Adrenal gland (tissue), 12 donors: ENCODE results near the gene SRGAP1. TPM values are rescaled to one million over a fixed set of nuclear protein-coding genes. Genes with fewer than 3 reads are reported as not detected.

Experiments
- DNase-seq, 7 donors: peaks; one replicate each; pipeline ENCODE4 v3.0.0-alpha.2; 2019 to 2020
- H3K27ac ChIP-seq, 5 donors: fragments of 200-600 bp; sonication (generic) in 4 of 5; 1 replicate in 3 of 5; 2 replicates in 2 of 5; pipeline versions ENCODE4 v1.5.1 to v1.8.0; 2016 to 2020; ENCODE audit warnings: mild to moderate bottlenecking in 1 of 5
- H3K27me3 ChIP-seq: fragments of 200-600 bp; 2 replicates; pipeline ENCODE4 v1.8.0; 2021
- H3K36me3 ChIP-seq, 2 donors: fragments of 200-600 bp; replicated peaks in 1 of 2; 1 replicate in 1 of 2; 2 replicates in 1 of 2; pipeline versions ENCODE4 v1.5.1 to v1.8.0; 2018 to 2022
- H3K4me1 ChIP-seq, 2 donors: fragments of 200-600 bp; replicated peaks in 1 of 2; 1 replicate in 1 of 2; 2 replicates in 1 of 2; pipeline versions ENCODE4 v1.5.1 to v1.8.0; 2018 to 2021
- H3K4me3 ChIP-seq, 4 donors: fragments of 200-600 bp; sonication (generic) in 3 of 4; one replicate each; pipeline ENCODE4 v1.5.1; 2016 to 2018
- H3K9me3 ChIP-seq, 3 donors: fragments of 200-600 bp; sonication (generic) in 1 of 3; replicated peaks in 1 of 3; 1 replicate in 2 of 3; 2 replicates in 1 of 3; pipeline versions ENCODE4 v1.5.1 to v1.8.0; 2016 to 2021
- POLR2A ChIP-seq, 2 donors: fragments of 450-650 bp; IDR thresholded peaks; one replicate each; pipeline ENCODE4 v1.6.1; 2017; ENCODE audit warnings: antibody characterized with exemption in 2 of 2, mild to moderate bottlenecking in 2 of 2, moderate library complexity in 1 of 2
- WGBS, 4 donors: extraction: QIAGEN DNeasy Blood & Tissue Kit in 2 of 4; methylation state at CpG; one replicate each; pipeline versions ENCODE4 v1.1.5 to v1.1.7; 2013 to 2017; 5-methylcytosine and 5-hydroxymethylcytosine counted together
- intact Hi-C, 2 donors: fragments of 100-400 bp; cut with DNase I; formaldehyde crosslinking; loops; one replicate each; pipeline versions ENCODE4 v1.14.1 to v1.15.0; 2022 to 2023
- polyA plus RNA-seq, 3 donors: library from polyadenylated mRNA; stranded (reverse); fragments of 200-250 nt in 2 of 3; fragments of 350-450 nt in 1 of 3; fragmentation: Illumina TruSeq in 1 of 3; extraction: RNeasy Lipid Tissue Mini Kit (QIAGEN cat#74804) in 1 of 3; gene quantifications; one replicate each; pipeline ENCODE4 v1.2.3, GENCODE V29; 2013 to 2014
- total RNA-seq, 9 donors: library from RNA; depleted of rRNA in 4 of 9; stranded (reverse); fragments of >200 nt in 4 of 9; fragments of 120-200 nt in 1 of 9; fragmentation: NEBNext Ultra II Directional in 1 of 9; extraction: Animal tissue kit (Norgen Biotek cat#: 25700) in 1 of 9; gene quantifications; one replicate each; pipeline versions ENCODE4 v1.1.0 to v1.2.4, GENCODE V29; 2013 to 2023
- TF ChIP-seq, protein P1 (sequence below), 6 experiments: fragments of 450-650 bp in 4 of 6; fragments of 200-600 bp in 2 of 6; sonication (generic) in 1 of 6; IDR thresholded peaks; 1 replicate in 5 of 6; 2 replicates in 1 of 6; pipeline versions ENCODE4 v1.5.1 to v1.8.0; 2016 to 2021; ENCODE audit warnings: antibody characterized with exemption in 6 of 6, mild to moderate bottlenecking in 2 of 6, moderate library complexity in 1 of 6
- donor health status: healthy with polysubstance abuse.
- donor health status: Bipolar disorder and iron deficiency.
- donor health status: DM: yes; HTN: yes; CAD: no.
- donor health status: DM: no; HTN: no; CAD: no.
- donor health status: DM: no; HTN: no; CAD: no.
- donor health status: DM: yes; HTN: yes; CAD: no.

Gene SRGAP1
- total and polyA plus RNA-seq, 12 donors: 2.4 to 35.6 (median 9.8) TPM

GRCh38 chr12:64082866-64083268 lies 238.4 kb downstream of the SRGAP1 start:
- peak overlapping the region; percentile 76 to 88 (median 79) for H3K27ac ChIP-seq
- intact Hi-C loops: loop anchor here in 1 of 2 donors (10.0 kb wide), 1 partner anchor 172 kb away; no protein-coding TSS in a partner anchor
- peaks cover 0 to 8% of the 10 kb centered on the region in 2 donors for H3K36me3 ChIP-seq
- H3K27me3 ChIP-seq: no peaks in the 10 kb centered on the region
- H3K4me3 ChIP-seq: no peak overlapping the region
- H3K4me1 ChIP-seq: peaks cover 36 to 59% of the 10 kb centered on the region in 2 donors
- H3K9me3 ChIP-seq: no peaks in the 10 kb centered on the region
- TF ChIP-seq POLR2A (IDR thresholded peaks at IDR 0.05): no peak
- TF ChIP-seq, protein P1, sequence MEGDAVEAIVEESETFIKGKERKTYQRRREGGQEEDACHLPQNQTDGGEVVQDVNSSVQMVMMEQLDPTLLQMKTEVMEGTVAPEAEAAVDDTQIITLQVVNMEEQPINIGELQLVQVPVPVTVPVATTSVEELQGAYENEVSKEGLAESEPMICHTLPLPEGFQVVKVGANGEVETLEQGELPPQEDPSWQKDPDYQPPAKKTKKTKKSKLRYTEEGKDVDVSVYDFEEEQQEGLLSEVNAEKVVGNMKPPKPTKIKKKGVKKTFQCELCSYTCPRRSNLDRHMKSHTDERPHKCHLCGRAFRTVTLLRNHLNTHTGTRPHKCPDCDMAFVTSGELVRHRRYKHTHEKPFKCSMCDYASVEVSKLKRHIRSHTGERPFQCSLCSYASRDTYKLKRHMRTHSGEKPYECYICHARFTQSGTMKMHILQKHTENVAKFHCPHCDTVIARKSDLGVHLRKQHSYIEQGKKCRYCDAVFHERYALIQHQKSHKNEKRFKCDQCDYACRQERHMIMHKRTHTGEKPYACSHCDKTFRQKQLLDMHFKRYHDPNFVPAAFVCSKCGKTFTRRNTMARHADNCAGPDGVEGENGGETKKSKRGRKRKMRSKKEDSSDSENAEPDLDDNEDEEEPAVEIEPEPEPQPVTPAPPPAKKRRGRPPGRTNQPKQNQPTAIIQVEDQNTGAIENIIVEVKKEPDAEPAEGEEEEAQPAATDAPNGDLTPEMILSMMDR (IDR thresholded peaks at IDR 0.05): no peak
- WGBS, 4 donors: 29 to 71% (median 57%) methylated on average over 1 of the region's 1 CpG
- peak in 6 of 7 donors; percentile 35 to 70 (median 58) for DNase-seq

DNA sequence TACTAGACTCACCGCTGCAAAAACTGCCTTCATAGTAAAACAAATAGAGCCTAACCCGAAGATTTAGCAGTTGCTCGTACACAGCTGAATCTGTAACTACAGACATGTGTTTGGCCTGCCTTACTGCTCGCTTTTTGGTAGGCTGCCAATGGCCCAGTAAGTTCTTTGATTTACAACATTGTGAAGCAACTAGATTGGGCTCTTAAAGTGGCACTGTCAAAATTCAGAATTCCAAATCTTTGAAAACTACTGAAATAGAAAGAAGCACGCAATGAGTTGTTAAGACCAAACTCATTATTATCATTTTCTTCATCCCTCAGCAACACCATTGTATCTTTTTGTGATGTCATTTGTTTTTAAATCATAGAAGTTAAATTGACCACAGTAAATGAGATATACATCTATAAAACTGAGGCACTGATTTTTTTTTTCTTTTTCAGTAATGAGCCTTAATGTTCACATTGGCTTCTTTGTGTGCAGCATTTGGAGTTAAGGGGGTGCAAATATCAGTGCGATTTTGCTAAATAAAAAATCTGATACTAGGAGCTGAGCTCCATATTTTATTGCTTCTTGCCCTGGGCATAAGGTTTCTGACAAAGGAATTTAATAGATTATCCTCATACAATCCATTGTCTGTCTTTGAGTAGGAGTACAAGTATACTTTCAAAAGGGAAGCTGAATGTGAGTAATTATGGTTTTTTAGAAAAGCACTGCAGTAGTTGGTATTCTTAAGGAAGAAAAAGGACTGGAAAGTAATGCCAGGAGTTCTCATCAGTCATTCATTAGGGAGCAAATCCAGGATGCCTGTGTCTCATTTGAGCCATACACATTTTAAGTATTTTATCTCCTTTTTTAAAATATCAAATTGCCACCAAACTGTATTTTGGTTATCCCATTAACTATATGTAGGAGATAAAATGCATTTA lies 239.0 kb downstream of the SRGAP1 start:
- peak; percentile 88 to 97 (median 94) for DNase-seq

DNA sequence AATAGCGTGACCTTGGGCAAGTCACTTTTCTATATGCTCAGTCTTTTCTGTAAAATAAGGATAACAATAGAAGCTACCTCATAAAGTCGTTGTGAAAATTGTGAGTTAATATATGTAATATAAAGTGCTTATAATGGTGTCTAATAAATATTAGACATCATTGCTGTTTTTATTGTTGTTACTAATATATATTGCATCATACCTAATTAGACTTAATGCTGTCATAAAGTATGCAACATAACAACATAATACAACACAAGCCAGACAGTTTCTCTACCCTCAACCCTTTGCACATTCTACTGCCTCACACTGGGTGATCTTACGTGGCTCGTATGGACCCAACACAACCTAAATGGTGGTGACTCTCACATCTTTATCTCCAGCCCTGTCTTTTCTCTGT lies 240.7 kb downstream of the SRGAP1 start:
- Histone ChIP-seq H3K4me1 (peaks cover 42 to 80% of the 10 kb centered on the region in 2 donors), H3K36me3 (no peaks in the 10 kb centered on the region), H3K4me3 (no peak overlapping the region), H3K27me3 (no peaks in the 10 kb centered on the region), H3K9me3 (no peaks in the 10 kb centered on the region), H3K27ac (peak overlapping the region in 1 of 5 donors; percentile 61)
- 94 to 96% (median 95%) methylated on average over 4 of the region's 4 CpGs for WGBS, 4 donors
- no peak for DNase-seq
- intact Hi-C loops: loop anchor here in 1 of 2 donors (10.0 kb wide), 1 partner anchor 170 kb away; no protein-coding TSS in a partner anchor
- TF ChIP-seq, protein P1 (IDR thresholded peaks at IDR 0.05): no peak
- TF ChIP-seq POLR2A (IDR thresholded peaks at IDR 0.05): no peak

More for the DNA sequence above, 239.0 kb downstream of the SRGAP1 start:
- peak overlapping the region; percentile 76 to 88 (median 79) for H3K27ac ChIP-seq
- no peaks in the 10 kb centered on the region for H3K9me3 ChIP-seq
- H3K4me3 ChIP-seq: no peak overlapping the region
- WGBS, 4 donors: 16 to 25% (median 21%) methylated on average over 6 of the region's 6 CpGs
- intact Hi-C loops: loop anchor here in 1 of 2 donors (10.0 kb wide), 1 partner anchor 171 kb away; no protein-coding TSS in a partner anchor
- no peaks in the 10 kb centered on the region for H3K27me3 ChIP-seq
- H3K4me1 ChIP-seq: peaks cover 36 to 66% of the 10 kb centered on the region in 2 donors
- peak in 1 of 2 donors; percentile 62 for TF ChIP-seq POLR2A (IDR thresholded peaks at IDR 0.05)
- TF ChIP-seq, protein P1 (IDR thresholded peaks at IDR 0.05): no peak
- peaks cover 0 to 8% of the 10 kb centered on the region in 2 donors for H3K36me3 ChIP-seq

GRCh38 chr12:64085996-64086395 lies 241.5 kb downstream of the SRGAP1 start:
- DNase-seq: peak in 1 of 7 donors; percentile 7
- 66 to 72% (median 71%) methylated on average over 4 of the region's 4 CpGs for WGBS, 4 donors
- peaks cover 35 to 72% of the 10 kb centered on the region in 2 donors for H3K4me1 ChIP-seq
- H3K27me3 ChIP-seq: no peaks in the 10 kb centered on the region
- peak overlapping the region in 3 of 5 donors; percentile 43 to 61 (median 49) for H3K27ac ChIP-seq
- no peak for TF ChIP-seq POLR2A (IDR thresholded peaks at IDR 0.05)
- TF ChIP-seq, protein P1 (IDR thresholded peaks at IDR 0.05): no peak
- intact Hi-C loops: loop anchor here in 1 of 2 donors (10.0 kb wide), 1 partner anchor 169 kb away; no protein-coding TSS in a partner anchor
- no peak overlapping the region for H3K4me3 ChIP-seq
- no peaks in the 10 kb centered on the region for H3K9me3 ChIP-seq
- no peaks in the 10 kb centered on the region for H3K36me3 ChIP-seq
